HG02938 (cell line): ENCODE data around the gene FRAS1.

ENCODE experiments used
- ATAC-seq: cut with Tn5 transposase; IDR thresholded peaks from one replicate; pipeline ENCODE4 v1.9.1; 2021; ENCODE audit warnings: mild to moderate bottlenecking, moderate library complexity; ENCODE audit not compliant: unreplicated experiment

The FRAS1 gene

GRCh38 chr4:78360466-78360865, 303.3 kb downstream of the FRAS1 start:
- ATAC-seq: no peak

- ATAC-seq: no peak
Observed at GRCh38 chr4:78361621-78362120, 304.5 kb downstream of the FRAS1 start.

GRCh38 chr4:78362310-78362709, 305.2 kb downstream of the FRAS1 start:
- no peak for ATAC-seq

GRCh38 chr4:78363031-78363570, 306.0 kb downstream of the FRAS1 start:
- no peak for ATAC-seq

GRCh38 chr4:78369679-78370078, 312.6 kb downstream of the FRAS1 start:
- no peak for ATAC-seq

GRCh38 chr4:78370631-78371372, 313.7 kb downstream of the FRAS1 start:
- no peak for ATAC-seq

GRCh38 chr4:78372355-78372988, 315.3 kb downstream of the FRAS1 start:
- ATAC-seq: no peak

- ATAC-seq: no peak
Observed at GRCh38 chr4:78377555-78377954, 320.4 kb downstream of the FRAS1 start.

GRCh38 chr4:78379040-78379439, 321.9 kb downstream of the FRAS1 start:
- ATAC-seq: no peak

GRCh38 chr4:78379991-78380729, 323.0 kb downstream of the FRAS1 start:
- no peak for ATAC-seq

GRCh38 chr4:78386679-78387078, 329.6 kb downstream of the FRAS1 start:
- ATAC-seq: no peak

GRCh38 chr4:78395642-78396041, 338.5 kb downstream of the FRAS1 start:
- ATAC-seq: no peak

- ATAC-seq: no peak
Observed at GRCh38 chr4:78396613-78397291, 339.6 kb downstream of the FRAS1 start.

GRCh38 chr4:78397292-78397630, 340.1 kb downstream of the FRAS1 start:
- no peak for ATAC-seq

- no peak for ATAC-seq
Observed at GRCh38 chr4:78409612-78410202, 352.6 kb downstream of the FRAS1 start.

- ATAC-seq: no peak
Observed at GRCh38 chr4:78410225-78410624, 353.1 kb downstream of the FRAS1 start.

- no peak for ATAC-seq
Observed at GRCh38 chr4:78410676-78411075, 353.6 kb downstream of the FRAS1 start.

GRCh38 chr4:78414116-78414515, 357.0 kb downstream of the FRAS1 start:
- ATAC-seq: no peak

GRCh38 chr4:78417603-78418002, 360.5 kb downstream of the FRAS1 start:
- ATAC-seq: no peak

- no peak for ATAC-seq
Observed at GRCh38 chr4:78418406-78418805, 361.3 kb downstream of the FRAS1 start.

- no peak for ATAC-seq
Observed at GRCh38 chr4:78423790-78424189, 366.7 kb downstream of the FRAS1 start.
